IMR-90 (cell line): ENCODE data around the gene USH2A. TPM values are rescaled to one million over a fixed set of nuclear protein-coding genes. Genes with fewer than 3 reads are reported as not detected.

Source experiments
- ATAC-seq: fragments of 200-7000 bp; cut with Tn5 transposase; 2 replicates; pipeline ENCODE4 v1.9.1; 2020; ENCODE audit warnings: low read depth, mild to moderate bottlenecking, moderate library complexity
- BruUV-seq: library from RNA; stranded (reverse); fragments of 400-500 nt; replicated peaks from 2 replicates; lab custom pipeline; 2021; lab: Mats Ljungman, UMichigan
- CTCF ChIA-PET: fragments of 300-600 bp; formaldehyde crosslinking; extraction: SDS; loops from one replicate; lab custom pipeline; 2021; ENCODE audit warnings: antibody characterized with exemption; lab: Yijun Ruan, JAX
- POLR2A ChIA-PET: fragments of 300-600 bp; sonication (Branson Sonifier 250); formaldehyde crosslinking; loops from one replicate; lab custom pipeline; 2022; ENCODE audit warnings: antibody characterized with exemption; ENCODE audit not compliant: unreplicated experiment; lab: Charles Lee
- DNase-seq: peaks from one replicate; pipeline ENCODE4 v3.0.0; 2013
- H2AFZ ChIP-seq: replicated peaks from 2 replicates; pipeline ENCODE3; 2013; ENCODE audit warnings: low read length, mild to moderate bottlenecking; ENCODE audit not compliant: poor library complexity
- H2AK5ac ChIP-seq: 2 replicates; pipeline ENCODE4 v1.6.1; 2013; ENCODE audit warnings: low read depth, low read length, inconsistent platforms
- H2AK9ac ChIP-seq: replicated peaks from 2 replicates; pipeline ENCODE3; 2013; ENCODE audit warnings: mild to moderate bottlenecking, low read depth, low read length, moderate library complexity; ENCODE audit not compliant: poor library complexity
- H2BK120ac ChIP-seq: 2 replicates; pipeline ENCODE4 v1.6.1; 2013; ENCODE audit warnings: low read depth, low read length, inconsistent platforms
- H2BK15ac ChIP-seq: 3 replicates; pipeline ENCODE4 v1.6.1; 2013; ENCODE audit warnings: low read depth, low read length, inconsistent platforms
- H2BK20ac ChIP-seq: 2 replicates; pipeline ENCODE4 v1.6.1; 2013; ENCODE audit warnings: low read depth, mild to moderate bottlenecking, inconsistent platforms, low read length, moderate library complexity
- H2BK5ac ChIP-seq: 2 replicates; pipeline ENCODE4 v1.6.1; 2013; ENCODE audit warnings: mild to moderate bottlenecking, low read depth, low read length, inconsistent platforms; ENCODE audit not compliant: poor library complexity, severe bottlenecking
- H3K14ac ChIP-seq: replicated peaks from 2 replicates; pipeline ENCODE4 v1.6.1; 2013; ENCODE audit warnings: low read depth, low read length, inconsistent platforms
- H3K18ac ChIP-seq: 2 replicates; pipeline ENCODE4 v1.6.1; 2013; ENCODE audit warnings: low read depth, low read length, control low read depth
- H3K23ac ChIP-seq: 2 replicates; pipeline ENCODE4 v1.6.1; 2013; ENCODE audit warnings: low read depth, low read length, inconsistent platforms
- H3K27ac ChIP-seq: 2 replicates; pipeline ENCODE4 v1.5.1; 2013; ENCODE audit warnings: mild to moderate bottlenecking, control low read depth, low read length; ENCODE audit not compliant: insufficient read depth
- H3K27me3 ChIP-seq: 2 replicates; pipeline ENCODE4 v1.6.1; 2013; ENCODE audit warnings: low read length; ENCODE audit not compliant: control insufficient read depth, insufficient read depth
- H3K36me3 ChIP-seq: 2 replicates; pipeline ENCODE4 v1.6.1; 2013; ENCODE audit warnings: low read length, mixed read lengths; ENCODE audit not compliant: control insufficient read depth, insufficient read depth
- H3K4ac ChIP-seq: 2 replicates; pipeline ENCODE4 v1.6.1; 2013; ENCODE audit warnings: low read depth, low read length, inconsistent platforms
- H3K4me1 ChIP-seq: 2 replicates; pipeline ENCODE4 v1.6.1; 2013; ENCODE audit warnings: low read length, mixed read lengths; ENCODE audit not compliant: control insufficient read depth, insufficient read depth
- H3K4me2 ChIP-seq: 2 replicates; pipeline ENCODE4 v1.6.1; 2013; ENCODE audit warnings: low read depth, mild to moderate bottlenecking, control low read depth, low read length, moderate library complexity
- H3K4me3 ChIP-seq: 2 replicates; pipeline ENCODE4 v1.5.1; 2013; ENCODE audit warnings: low read depth, mild to moderate bottlenecking, control low read depth, low read length, moderate library complexity; ENCODE audit not compliant: insufficient read depth
- H3K56ac ChIP-seq: 2 replicates; pipeline ENCODE4 v1.6.1; 2013; ENCODE audit warnings: low read length, inconsistent platforms; ENCODE audit not compliant: insufficient read depth; ENCODE audit errors: extremely low read depth
- H3K79me1 ChIP-seq, 2 experiments: 2 replicates each; pipeline ENCODE4 v1.6.1; 2013; ENCODE audit warnings: low read length in 2 of 2, inconsistent platforms in 1 of 2, low read depth in 1 of 2
- H3K9ac ChIP-seq: 2 replicates; pipeline ENCODE4 v1.6.1; 2013; ENCODE audit warnings: low read depth, low read length, control low read depth
- H3K9me1 ChIP-seq: 2 replicates; pipeline ENCODE4 v1.6.1; 2013; ENCODE audit warnings: low read length, inconsistent platforms; ENCODE audit not compliant: insufficient read depth
- H3K9me3 ChIP-seq: 2 replicates; pipeline ENCODE4 v1.6.1; 2013; ENCODE audit warnings: low read length; ENCODE audit not compliant: control insufficient read depth, insufficient read depth
- H4K20me1 ChIP-seq: 2 replicates; pipeline ENCODE4 v1.6.1; 2013; ENCODE audit warnings: low read length, inconsistent platforms; ENCODE audit not compliant: insufficient read depth
- H4K5ac ChIP-seq: 2 replicates; pipeline ENCODE4 v1.6.1; 2013; ENCODE audit warnings: mild to moderate bottlenecking, low read depth, low read length, control low read depth
- H4K8ac ChIP-seq, 2 experiments: 2 replicates each; pipeline ENCODE4 v1.6.1; 2013; ENCODE audit warnings: low read depth in 2 of 2, low read length in 2 of 2, control low read depth in 1 of 2, inconsistent platforms in 1 of 2
- H4K91ac ChIP-seq: 2 replicates; pipeline ENCODE4 v1.6.1; 2013; ENCODE audit warnings: low read depth, low read length, inconsistent platforms; ENCODE audit not compliant: insufficient read depth
- BHLHE40 ChIP-seq: fragments of 150-350 bp; IDR thresholded peaks from 2 replicates; pipeline ENCODE4 v1.6.1; 2016; ENCODE audit warnings: mild to moderate bottlenecking, low read depth, low read length
- CEBPB ChIP-seq: IDR thresholded peaks from 2 replicates; pipeline ENCODE4 v1.6.1; 2012; ENCODE audit warnings: low read depth, low read length, improper control_type of control experiment
- CHD1 ChIP-seq: IDR thresholded peaks from 2 replicates; pipeline ENCODE4 v1.6.1; 2012; ENCODE audit warnings: low read depth, low read length, improper control_type of control experiment
- CTCF ChIP-seq: conservative IDR thresholded peaks from 2 replicates; pipeline ENCODE4 v1.5.1; 2012; ENCODE audit warnings: mild to moderate bottlenecking, low read depth, low read length, improper control_type of control experiment
- ELK1 ChIP-seq: fragments of 150-350 bp; IDR thresholded peaks from 2 replicates; pipeline ENCODE4 v1.6.1; 2016; ENCODE audit warnings: low read depth, mild to moderate bottlenecking, low read length, moderate library complexity, borderline replicate concordance
- FOS ChIP-seq: fragments of 150-350 bp; IDR thresholded peaks from 2 replicates; pipeline ENCODE4 v1.6.1; 2016; ENCODE audit warnings: low read depth, low read length
- MAFK ChIP-seq: IDR thresholded peaks from 2 replicates; pipeline ENCODE4 v1.6.1; 2012; ENCODE audit warnings: low read depth, low read length, improper control_type of control experiment
- MAZ ChIP-seq: IDR thresholded peaks from 2 replicates; pipeline ENCODE4 v1.6.1; 2012; ENCODE audit warnings: low read depth, mild to moderate bottlenecking, low read length, improper control_type of control experiment, moderate library complexity, borderline replicate concordance
- MXI1 ChIP-seq: IDR thresholded peaks from 2 replicates; pipeline ENCODE4 v1.6.1; 2012; ENCODE audit warnings: low read depth, mild to moderate bottlenecking, low read length, moderate library complexity, borderline replicate concordance
- NFE2L2 ChIP-seq: fragments of 150-350 bp; IDR thresholded peaks from 2 replicates; pipeline ENCODE4 v1.6.1; 2016; ENCODE audit warnings: low read depth, mild to moderate bottlenecking, low read length
- POLR2A ChIP-seq: IDR thresholded peaks from 2 replicates; pipeline ENCODE4 v1.6.1; 2012; ENCODE audit warnings: mild to moderate bottlenecking, low read depth, low read length
- RAD21 ChIP-seq: IDR thresholded peaks from 2 replicates; pipeline ENCODE4 v1.6.1; 2012; ENCODE audit warnings: low read length, improper control_type of control experiment
- RCOR1 ChIP-seq: IDR thresholded peaks from 2 replicates; pipeline ENCODE4 v1.6.1; 2012; ENCODE audit warnings: mild to moderate bottlenecking, low read length, improper control_type of control experiment; ENCODE audit not compliant: insufficient replicate concordance
- RFX5 ChIP-seq: IDR thresholded peaks from 2 replicates; pipeline ENCODE4 v1.8.0; 2012; ENCODE audit warnings: low read depth, mild to moderate bottlenecking, low read length, moderate library complexity
- SMC3 ChIP-seq: fragments of 150-350 bp; IDR thresholded peaks from 2 replicates; pipeline ENCODE4 v1.6.1; 2016; ENCODE audit warnings: low read depth, mild to moderate bottlenecking, antibody characterized with exemption, low read length, moderate library complexity
- WGBS, 2 experiments: methylation state at CpG; one replicate each; pipeline versions ENCODE4 v1.1.5 to v1.1.7; 2013; ENCODE audit warnings: missing lambda C conversion rate in 2 of 2; ENCODE audit not compliant: insufficient read length in 1 of 2; ENCODE audit errors: extremely low coverage in 2 of 2; 5-methylcytosine and 5-hydroxymethylcytosine counted together
- dilution Hi-C: fragments of 300-500 bp; cut with HindIII; formaldehyde crosslinking; loops from one replicate; pipeline ENCODE4 v1.14.3; 2018; ENCODE audit warnings: low sequenced_read_pairs; ENCODE audit not compliant: unreplicated experiment
- in situ Hi-C: fragments of 300-500 bp; cut with MboI; formaldehyde crosslinking; loops from 3 replicates; pipeline ENCODE4 v1.14.3; 2019; ENCODE audit warnings: low sequenced_read_pairs, inconsistent platforms, mixed read lengths
- intact Hi-C: fragments of 100-400 bp; cut with micrococcal nuclease; formaldehyde crosslinking; loops from 2 replicates; pipeline ENCODE4 v1.10.0; 2022
- polyA plus RNA-seq, 3 experiments: library from polyadenylated mRNA; depleted of rRNA; stranded (reverse); fragments of >200 nt; gene quantifications; 2 replicates each; pipeline ENCODE4 v1.2.3, GENCODE V29; 2012; ENCODE audit warnings: low replicate concordance in 1 of 3
- total RNA-seq: library from RNA; depleted of rRNA; stranded (reverse); fragments of >200 nt; gene quantifications from 2 replicates; pipeline ENCODE4 v1.2.3, GENCODE V29; 2012
- TF ChIP-seq, protein P1 (sequence below): fragments of 150-350 bp; IDR thresholded peaks from 2 replicates; pipeline ENCODE4 v1.6.1; 2017; ENCODE audit warnings: mild to moderate bottlenecking, antibody characterized with exemption, low read length, low read depth

USH2A gene
- total and polyA plus RNA-seq, 2 of the 4 experiments (the other 2 are of a cell fraction): under 0.01 to 0.02 TPM

DNA sequence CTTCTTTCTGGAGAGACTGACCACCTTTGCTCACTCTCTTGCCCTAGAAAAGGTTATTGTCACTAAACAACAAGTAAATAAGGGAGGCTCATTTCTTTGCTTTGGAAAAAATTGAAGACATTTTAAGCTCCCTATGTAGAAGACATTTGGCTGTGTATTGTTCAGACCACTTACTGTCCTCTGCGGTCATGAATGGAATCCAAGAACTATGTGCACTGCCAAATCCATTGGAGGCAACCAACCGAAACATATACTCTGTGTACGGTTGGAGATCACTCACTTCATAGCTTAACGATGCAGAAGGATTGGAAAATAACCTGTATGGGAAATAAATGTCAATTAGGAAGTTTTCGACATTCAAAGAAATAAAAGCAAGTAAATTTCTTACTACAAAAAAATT lies 523.3 kb downstream of the USH2A start:
- no peak overlapping the region for H2AK5ac ChIP-seq
- H3K4me1 ChIP-seq: no peaks in the 10 kb centered on the region
- no peak overlapping the region for H2BK120ac ChIP-seq
- ATAC-seq: no peak
- no peak overlapping the region for H3K18ac ChIP-seq
- H4K91ac ChIP-seq: no peak overlapping the region
- ChIA-PET CTCF (no interaction called here), POLR2A (no interaction called here)
- no peaks in the 10 kb centered on the region for H3K9me3 ChIP-seq
- intact Hi-C loops: no loop called here
- H3K14ac ChIP-seq: no peak overlapping the region
- no peak overlapping the region for H3K4ac ChIP-seq
- no peak overlapping the region for H3K9ac ChIP-seq
- H2BK20ac ChIP-seq: no peak overlapping the region
- no peak for DNase-seq
- H3K4me2 ChIP-seq: no peak overlapping the region
- no peak overlapping the region for H3K56ac ChIP-seq
- no peak overlapping the region for H2BK5ac ChIP-seq
- H4K8ac ChIP-seq: no peak overlapping the region
- no peak overlapping the region for H4K5ac ChIP-seq
- no peak overlapping the region for H3K23ac ChIP-seq
- no peaks in the 10 kb centered on the region for H3K79me1 ChIP-seq
- WGBS, 2 experiments: no CpG with 5 or more reads among the region's 5 CpGs
- dilution Hi-C loops: no loop called here
- in situ Hi-C loops: no loop called here
- no peak overlapping the region for H2BK15ac ChIP-seq
- no peak overlapping the region for H3K4me3 ChIP-seq
- H3K27ac ChIP-seq: no peak overlapping the region
- H3K9me1 ChIP-seq: no peaks in the 10 kb centered on the region; the same call in 1 of the 2 replicates
- TF ChIP-seq BHLHE40: no peak
- no peak for TF ChIP-seq CHD1
- no peak for TF ChIP-seq NFE2L2
- TF ChIP-seq, protein P1, sequence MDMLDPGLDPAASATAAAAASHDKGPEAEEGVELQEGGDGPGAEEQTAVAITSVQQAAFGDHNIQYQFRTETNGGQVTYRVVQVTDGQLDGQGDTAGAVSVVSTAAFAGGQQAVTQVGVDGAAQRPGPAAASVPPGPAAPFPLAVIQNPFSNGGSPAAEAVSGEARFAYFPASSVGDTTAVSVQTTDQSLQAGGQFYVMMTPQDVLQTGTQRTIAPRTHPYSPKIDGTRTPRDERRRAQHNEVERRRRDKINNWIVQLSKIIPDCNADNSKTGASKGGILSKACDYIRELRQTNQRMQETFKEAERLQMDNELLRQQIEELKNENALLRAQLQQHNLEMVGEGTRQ: no peak
- TF ChIP-seq MXI1: no peak
- TF ChIP-seq POLR2A: no peak
- no peak for TF ChIP-seq CTCF
- TF ChIP-seq RFX5: no peak
- no peak for TF ChIP-seq RAD21
- no peak for TF ChIP-seq SMC3
- no peak for TF ChIP-seq ELK1
- TF ChIP-seq FOS: no peak
- no peak for TF ChIP-seq RCOR1
- TF ChIP-seq MAFK: no peak
- TF ChIP-seq CEBPB: no peak
- TF ChIP-seq MAZ: no peak
- no peak overlapping the region for H2AK9ac ChIP-seq
- no peak overlapping the region for H2AFZ ChIP-seq
- no peaks in the 10 kb centered on the region for H4K20me1 ChIP-seq
- no peaks in the 10 kb centered on the region for H3K36me3 ChIP-seq
- no peaks in the 10 kb centered on the region for H3K27me3 ChIP-seq
- BruUV-seq: no TSS peak
